HG03097 (cell line): ENCODE measurements around the gene CD9.

Source experiments
- ATAC-seq: cut with Tn5 transposase; IDR thresholded peaks from one replicate; pipeline ENCODE4 v1.9.1; 2021; ENCODE audit not compliant: unreplicated experiment, low FRiP score

The CD9 gene

DNA sequence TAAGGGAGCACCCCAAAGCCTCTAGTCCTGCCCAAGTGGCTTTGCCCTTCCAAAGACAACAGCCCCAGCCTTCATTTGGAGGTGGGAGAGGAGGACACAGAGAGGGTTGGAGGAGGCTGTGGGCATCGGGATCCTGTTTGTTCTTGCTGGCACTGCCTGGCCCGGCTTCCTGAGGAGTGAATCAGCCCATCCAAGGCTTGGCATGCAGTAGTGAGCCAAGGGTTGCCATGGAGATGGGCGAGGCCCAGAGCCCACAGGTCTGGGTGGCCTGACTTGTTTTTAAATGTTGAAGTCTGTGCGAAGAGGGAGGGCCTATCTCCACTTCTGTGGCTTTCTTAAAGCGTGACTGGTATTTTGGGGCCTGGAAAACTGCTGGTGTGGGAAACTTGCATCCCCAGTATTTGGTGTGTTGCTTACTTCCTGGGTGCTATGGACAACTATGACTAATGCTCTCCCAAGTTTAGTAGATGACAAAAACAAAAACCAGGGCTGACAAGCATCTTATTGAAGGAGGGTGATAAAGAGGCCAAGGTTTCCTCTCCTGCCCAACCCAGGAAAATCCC is 15.8 kb downstream of the CD9 start:
- no peak for ATAC-seq

DNA sequence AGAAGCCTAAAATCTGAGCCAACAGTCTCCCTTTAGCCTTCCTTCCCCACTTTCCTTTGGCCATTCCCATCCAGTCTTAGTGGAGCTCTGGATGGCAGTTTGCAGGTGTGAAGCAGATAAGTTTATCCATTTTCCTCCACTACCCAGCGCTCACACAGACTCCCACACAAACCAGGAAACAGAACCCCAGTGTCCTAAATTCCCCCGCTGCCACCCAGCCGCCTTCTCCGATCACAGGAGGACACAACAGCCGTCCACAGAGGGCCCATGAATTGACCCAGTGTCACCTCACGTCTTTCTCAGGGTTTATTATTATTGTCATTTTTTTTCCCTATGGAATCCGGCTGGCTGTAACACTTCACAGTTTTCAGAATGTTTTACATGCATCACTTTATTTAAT is 16.4 kb downstream of the CD9 start:
- no peak for ATAC-seq

DNA sequence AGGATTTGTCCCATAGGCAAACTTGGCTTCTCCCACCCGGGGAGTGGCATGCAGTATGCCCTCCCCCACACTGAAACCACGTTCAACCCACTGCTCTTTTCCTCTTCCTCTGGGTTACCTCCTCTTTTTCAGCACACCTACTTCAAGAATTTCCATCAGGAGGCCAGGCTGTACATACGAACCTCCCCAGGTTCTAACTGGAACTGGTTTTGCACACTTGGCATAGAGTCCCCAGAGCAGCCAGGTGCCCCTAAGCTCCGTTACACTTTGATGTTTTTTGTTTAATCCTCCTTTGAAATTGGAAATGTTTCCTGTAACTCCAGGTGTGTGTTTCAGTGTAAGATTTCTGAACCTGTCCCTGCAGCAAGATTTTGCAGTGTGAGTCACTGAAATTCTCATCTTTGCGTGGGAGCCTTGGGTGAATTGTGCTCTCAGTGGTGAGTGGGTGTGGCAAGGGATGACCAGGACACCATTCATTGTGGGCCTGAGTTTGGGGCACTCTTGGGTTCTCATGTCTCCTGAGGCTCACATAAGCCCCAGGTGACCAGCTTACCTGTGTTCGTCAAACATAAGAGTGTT is 18.2 kb downstream of the CD9 start:
- ATAC-seq, result no peak

DNA sequence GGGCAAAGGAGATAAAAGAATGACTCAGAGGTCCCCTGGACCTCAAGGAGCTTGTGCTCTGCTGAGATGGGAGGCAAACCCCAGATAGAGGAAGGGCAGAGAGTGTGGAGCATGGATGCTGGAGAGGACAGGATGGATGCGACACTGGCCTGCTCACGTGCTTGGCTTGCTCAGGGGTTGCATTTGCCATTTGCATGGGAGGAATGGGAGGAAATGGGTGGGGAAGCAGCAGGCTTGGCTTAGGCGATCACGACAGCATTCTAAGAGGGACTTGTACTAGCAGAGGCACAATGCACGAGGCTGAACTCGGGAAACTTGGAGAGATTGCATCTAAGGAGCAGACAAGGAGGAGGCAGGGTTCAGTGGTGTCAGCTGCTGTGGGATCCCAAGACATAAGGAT is 19.8 kb downstream of the CD9 start:
- no peak for ATAC-seq

DNA sequence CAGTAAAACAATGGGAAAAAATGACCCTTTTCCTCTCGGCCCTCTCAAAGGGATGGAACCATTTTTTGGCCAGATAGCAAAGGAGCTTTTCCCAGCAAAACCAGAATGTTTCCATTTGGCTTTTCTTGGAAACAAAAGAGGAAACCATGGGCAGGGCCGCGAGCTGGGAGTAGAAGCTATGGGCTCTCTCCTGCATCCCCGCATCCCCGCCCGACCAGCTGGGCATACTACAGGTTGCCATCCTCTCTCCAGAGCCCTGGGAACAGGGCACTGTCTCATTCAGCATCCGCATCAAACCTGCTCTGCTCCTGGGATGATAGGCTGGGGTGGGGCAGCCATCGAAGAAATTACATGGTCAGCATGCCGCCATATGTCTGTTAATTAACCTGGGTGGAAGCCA is 20.9 kb downstream of the CD9 start:
- ATAC-seq, result no peak

DNA sequence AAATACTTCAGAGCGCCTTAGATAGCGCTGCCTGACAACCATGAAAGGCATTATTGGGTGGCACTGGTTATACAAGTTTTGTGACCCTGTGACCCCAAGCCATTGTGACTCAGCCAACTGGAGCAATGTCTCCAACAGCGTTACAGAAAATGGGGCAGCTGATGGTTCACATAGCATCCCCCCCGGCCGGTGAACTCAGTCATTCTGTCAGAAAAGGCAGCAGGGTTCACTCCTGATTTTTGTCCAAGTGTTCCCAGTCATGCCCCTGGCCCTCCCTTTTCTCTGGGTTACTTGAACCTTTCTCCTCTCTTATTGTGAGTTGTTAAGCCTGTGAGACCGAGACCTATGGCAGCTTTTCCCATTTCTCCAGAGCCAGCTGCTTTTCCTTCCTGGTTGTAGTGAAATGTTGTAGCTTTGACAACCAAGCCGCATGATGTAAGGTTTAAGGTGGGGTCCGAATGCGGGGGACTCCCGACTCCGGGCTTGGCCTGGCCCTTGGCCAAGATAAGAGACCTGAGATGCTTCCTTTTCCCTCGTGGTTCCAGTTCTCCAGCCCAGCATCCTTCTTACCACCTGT is 22.0 kb downstream of the CD9 start:
- no peak for ATAC-seq

DNA sequence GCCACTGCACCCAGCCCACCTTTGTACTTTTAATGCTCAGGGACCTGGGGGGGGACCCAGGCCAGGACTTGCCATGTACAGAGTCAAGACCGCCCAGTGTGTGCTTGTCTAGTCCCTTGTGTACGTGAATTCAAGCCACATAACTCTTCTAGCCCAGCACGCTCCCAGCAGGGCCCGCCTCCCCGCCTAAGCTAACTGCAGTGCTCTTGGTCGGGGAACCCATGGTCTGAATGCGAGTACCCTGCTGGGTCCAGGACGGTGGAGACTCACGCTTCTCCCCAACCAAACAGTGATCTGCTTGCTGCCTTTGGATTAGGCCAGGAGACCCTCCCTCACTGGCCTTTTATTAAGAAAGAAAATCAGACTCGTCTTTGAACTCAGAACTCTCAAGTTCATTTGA is 23.3 kb downstream of the CD9 start:
- ATAC-seq, result no peak

DNA sequence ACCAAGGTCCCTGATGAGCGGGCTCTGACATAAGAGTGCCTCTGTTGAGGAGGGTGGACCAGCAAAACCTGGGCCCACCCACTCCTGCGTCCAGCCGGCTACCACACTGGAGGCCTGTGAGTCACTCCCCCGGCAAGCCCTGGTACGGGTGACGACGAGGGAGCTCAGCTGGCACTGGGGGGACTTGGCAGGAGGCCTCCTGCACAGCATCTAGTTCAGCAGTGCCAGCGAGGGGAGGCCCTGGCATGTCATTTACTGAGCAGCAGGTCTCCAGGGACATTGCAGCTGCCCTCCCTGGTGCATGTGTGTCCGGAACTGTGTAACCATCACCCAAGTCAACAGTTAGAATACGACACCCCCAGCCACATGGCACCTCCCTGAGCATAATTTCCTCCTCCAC is 24.4 kb downstream of the CD9 start:
- ATAC-seq, result no peak

DNA sequence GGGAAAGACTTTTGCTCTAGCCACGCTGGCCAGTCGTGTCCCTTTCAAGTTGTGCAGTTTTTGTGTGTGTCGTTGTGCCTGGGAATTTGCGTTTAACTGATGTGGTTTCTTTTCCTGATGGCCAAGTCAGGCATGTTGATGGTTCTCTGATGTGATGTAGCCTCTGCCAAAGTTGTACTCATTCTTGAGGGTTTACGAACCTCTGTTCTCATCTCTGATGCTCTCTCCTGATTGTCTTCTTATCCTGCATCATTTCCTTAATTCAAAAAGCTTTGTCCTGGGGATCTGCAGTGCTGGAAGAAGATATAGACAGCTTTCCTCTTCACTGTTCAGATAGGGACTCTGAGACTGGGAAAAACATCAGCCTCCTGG is 25.4 kb downstream of the CD9 start:
- no peak for ATAC-seq

DNA sequence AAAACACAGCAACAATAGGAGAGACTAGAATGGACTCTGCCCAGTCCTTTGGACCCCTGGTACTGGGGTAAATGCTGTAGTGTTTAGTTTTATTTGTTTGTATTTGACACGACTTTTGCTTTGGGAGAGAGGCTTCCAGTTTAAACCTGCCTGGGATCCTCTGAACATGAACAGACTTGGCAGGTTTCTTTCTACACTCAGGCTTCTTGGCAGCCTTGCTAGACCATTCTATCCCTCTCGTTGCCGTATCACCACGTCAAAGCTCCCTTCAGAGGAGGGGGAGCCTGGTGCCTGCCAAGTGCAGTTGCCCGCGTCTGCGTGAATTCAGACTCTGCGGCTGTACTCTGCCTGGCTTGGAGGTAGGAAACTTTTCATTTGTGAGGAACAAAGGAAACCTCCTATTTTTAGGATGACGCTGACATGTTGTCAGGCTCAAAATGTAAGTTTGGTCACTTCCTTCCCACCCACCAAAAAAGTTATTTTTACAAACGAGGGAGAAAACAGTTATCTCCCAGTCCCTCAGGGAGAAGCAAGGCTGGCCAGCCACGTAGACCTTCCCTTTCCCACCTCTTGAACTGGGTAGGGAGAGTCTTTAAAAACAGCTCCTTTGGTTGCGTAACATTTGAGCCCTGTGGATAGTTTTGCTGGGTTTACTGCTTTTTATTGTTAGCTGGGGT is 25.9 kb downstream of the CD9 start:
- no peak for ATAC-seq

DNA sequence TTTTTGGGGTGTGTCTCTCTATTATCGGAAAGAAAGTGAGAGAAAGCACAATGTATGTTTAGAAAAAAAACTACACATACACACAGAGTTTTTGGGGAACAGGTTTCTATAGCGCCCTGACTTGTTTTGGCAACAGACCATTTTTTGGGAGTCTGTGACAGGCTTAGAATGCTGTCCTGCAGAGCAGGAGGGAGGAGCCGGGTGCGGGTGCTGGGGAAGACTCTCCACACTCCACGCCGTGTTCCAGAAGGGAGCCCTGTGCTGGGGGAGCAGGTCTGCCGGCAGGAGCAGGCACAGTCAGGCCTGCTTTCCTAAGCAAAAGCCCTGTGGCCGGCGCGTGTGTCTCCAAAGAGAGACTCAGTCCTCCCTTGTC is 26.5 kb downstream of the CD9 start:
- no peak for ATAC-seq

DNA sequence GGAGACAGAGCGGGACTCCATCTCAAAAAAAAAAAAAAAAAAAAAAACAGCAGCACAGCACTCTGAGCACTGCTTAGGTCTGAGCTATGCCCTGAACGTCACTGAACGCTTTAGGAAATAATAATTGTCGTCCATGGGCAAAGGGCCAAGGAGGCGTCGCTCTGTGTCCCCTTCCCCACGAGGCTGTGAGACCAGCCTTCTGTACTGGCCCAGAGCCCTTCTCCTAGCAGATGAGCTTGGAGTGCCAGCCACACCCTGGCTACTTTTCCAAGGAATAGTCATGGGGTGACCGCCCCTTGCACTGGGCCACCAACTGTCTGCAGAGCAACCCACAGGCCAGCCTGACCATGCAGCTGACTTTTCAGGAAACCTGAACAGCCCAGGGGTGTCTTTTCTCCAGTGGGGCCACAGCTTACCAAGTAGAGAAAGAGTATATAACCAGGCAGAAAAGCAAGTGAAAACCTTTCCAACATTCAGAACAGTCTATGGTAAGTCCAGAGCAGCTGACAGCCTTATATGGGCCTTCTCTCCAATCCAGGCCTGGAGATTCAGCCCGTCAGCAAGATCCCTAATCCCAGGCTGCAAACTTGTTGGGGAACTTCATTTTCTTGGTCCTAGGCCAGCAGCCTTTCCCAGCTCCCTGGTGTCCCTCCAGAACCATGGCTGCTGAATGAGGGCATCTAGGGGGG is 28.5 kb downstream of the CD9 start:
- ATAC-seq, result no peak

DNA sequence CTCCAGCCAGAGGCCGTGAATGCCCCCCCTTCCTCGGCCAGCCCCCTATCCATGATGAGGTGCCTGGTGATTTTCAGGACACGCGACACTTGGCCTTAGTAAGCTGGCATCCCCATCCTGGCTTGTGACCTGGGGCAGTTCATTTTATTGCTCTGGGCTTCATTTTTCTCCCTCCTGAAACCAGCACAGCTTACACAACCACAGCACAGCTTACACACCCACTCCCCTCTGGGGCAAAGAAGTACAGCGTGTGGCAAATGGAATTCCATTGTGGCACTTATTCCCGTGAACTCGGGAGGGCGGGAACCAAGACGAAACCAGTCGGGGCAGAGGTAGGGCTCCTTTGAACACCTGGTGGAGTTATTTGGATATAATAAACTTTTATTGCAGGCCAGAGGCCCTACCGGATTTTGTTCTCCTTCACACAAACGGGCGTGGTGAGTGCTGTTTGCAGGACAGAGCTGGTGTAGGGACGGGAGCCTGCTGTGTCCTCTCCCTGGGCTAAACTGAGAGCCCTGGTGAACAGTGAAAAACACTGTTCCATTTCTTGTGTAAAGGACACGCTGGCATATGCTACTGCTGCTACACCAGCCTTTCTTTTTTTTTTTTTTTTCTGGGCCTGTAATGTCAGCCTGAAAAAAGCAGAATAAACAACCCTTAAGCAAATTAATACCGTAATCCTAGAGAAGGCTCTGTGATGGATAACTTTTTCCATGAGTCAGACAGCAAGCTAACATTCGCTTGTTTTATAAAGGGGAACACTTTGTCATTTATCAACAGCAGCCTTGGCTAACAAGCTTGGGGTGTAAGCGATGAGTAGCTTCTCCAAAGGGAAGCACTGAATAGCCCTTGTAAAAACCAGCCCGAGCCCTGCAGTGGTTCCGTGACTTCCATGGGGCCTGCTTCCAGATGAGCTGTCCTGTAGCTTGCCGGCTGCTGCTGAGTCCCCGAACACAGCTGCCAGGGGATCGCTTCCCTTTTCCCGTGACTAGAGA is 29.3 kb downstream of the CD9 start:
- no peak for ATAC-seq

DNA sequence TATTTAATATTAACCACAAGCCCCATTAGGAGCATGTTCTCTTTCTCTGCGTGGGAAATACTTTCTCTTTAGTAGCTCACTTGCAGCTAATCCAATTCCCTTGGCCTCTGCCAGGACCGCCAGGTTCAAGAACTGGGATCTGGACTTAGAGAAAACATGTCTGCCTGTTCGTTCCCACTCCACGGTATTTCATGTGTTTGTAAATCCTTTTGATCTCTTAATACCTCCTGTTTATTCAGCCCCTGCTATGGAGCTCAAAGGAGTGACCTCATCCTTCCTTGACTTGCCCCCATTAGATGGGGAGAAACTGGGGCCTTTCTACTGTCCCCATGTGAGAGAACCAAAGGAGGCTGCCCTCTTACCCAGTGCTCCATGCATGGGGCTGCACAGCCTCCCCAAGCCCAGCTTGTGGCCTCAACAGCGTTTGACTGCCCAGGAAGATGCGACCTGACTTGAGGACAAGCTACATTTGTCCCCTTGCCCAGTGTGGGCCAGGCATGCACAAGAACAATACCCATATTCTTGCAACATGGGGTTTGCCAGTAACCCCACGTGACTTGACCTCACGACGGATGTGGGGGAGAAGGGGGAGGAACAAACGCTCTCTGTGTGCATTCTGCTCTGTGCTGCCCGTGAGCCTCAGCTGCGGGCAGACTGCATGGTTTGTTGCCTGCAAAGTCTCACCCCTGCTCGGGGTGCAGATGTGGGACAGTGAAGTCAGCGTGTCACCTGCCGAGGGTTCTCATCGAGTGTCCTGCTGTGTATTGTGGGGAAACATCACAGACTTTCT is 30.3 kb downstream of the CD9 start:
- no peak for ATAC-seq

DNA sequence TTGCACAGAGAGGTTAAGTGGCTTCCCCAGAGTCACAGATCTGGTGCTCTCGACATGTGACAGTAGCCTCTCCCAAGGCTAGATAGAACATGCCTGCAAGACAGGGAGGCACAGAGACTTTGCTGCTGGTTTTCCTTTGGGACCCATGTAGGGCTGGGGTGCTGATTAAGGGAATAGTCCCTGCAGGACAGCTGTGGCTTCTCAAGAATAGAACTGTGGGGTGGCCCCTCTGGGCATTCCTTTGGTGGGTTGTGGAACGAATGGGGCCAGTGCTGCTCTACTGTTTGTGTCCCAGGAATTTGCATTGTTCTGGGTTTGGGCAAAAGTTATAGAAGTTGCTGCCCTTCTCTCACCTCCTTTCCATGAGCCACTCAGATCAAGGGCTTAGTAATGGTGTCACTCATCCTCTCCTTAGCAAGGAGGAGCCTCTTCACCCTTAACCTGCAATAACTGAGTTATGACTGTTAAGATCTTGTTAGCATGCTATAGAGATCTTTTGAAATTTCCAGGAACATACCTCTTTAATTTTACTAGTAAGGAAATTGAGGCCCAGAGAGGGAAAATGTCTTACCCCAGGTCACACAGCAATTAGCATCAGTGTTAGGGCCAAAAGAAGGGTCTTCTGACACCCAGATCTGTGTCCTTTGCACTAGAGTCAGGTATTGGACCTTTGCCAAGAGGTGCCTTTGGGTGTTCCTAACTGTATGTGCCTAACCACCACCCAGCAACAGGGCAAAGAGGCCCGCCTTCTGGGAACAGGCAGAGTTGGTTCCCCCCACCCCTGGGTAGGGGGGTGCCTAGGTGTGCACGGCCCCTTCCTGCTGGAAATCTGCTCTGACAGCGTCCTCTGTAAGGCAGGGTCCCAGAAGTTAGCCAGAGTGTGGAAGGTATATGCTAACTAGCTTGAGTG is 31.4 kb downstream of the CD9 start:
- no peak for ATAC-seq

DNA sequence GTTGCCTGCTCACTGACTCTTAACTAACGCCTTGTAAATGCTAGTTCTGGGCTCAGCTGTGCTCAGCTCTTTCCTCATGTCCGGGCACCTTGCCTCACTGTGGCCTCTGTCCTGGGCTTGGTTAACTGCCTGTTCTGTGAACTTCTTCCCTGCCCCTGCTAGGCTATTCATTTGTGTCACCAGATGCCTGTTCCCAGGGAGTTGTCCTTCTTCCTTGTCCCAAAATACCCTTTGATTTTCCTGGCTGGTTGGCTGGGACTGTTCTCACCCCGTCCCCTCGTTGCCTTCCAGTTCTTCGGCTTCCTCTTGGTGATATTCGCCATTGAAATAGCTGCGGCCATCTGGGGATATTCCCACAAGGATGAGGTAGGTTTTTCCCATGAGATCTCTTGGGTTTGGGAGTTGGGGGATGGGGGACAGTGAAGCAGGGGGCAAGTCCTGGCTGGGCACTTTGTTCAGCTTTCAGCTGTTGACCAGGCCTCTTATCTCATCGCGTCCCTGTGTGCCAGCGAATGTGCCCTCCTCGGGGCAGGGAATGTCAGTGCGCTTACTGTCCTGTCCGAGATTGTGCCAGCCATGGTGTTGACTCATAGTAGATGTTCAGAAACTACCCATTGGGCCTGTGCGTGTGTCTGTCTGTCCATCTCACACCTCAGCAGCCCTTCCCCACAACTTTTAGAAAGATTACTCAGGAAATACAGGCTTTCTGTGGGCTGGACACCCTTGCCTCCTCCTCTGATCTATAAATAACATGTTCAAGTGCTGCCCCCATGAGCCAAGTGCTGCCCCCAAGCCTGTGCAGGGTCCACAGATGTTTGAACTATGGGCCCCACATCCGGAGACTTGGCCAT is 33.1 kb downstream of the CD9 start:
- ATAC-seq, result no peak

DNA sequence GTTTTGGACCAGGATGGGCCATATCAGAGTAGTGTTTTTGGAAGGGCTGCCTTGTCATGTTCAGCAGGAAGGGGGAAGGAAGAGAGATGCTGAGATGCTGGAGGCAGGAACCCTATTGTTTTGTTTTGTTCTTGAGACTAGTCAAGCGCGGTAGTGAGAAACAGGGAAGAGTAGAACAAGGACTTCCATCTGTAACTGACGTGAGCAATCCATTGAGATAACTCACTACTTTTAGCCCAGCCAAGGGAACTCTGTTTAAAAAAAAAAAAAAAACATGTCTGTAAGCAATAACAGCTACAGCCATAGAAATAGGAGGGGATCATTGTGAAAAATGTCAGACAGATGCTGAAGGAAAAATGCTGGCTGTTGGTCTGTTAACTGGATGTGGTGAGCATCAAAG is 34.0 kb downstream of the CD9 start:
- no peak for ATAC-seq

DNA sequence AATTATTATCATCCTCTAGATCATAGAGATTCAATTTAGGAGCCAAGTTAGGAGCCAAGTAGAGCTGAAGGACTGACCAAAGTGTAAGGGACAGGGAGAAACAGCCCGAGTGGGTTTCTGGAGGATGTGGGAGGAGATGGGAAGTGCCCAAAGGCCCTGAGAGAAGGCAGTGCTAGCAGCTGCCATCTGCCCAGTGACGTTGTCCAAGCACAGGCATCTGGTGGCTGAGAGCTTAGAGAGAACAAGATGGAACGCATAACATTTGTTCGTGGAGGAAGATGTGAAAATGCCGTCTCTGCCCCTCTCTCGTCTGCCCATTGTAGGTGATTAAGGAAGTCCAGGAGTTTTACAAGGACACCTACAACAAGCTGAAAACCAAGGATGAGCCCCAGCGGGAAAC is 34.7 kb downstream of the CD9 start:
- no peak for ATAC-seq
